Ishikawa (cell line): ENCODE results near the gene EAF1.
A peak's percentile ranks its signal among the peaks of the same experiment; 100 is the strongest.

Experiments used
- EP300 ChIP-seq: IDR thresholded peaks from 2 replicates; pipeline ENCODE4 v1.6.1; 2012; ENCODE audit warnings: borderline replicate concordance
- FOXM1 ChIP-seq: IDR thresholded peaks from 2 replicates; pipeline ENCODE4 v1.6.1; 2012; ENCODE audit warnings: low read depth, borderline replicate concordance
- RAD21 ChIP-seq: IDR thresholded peaks from 2 replicates; pipeline ENCODE4 v1.6.1; 2012; ENCODE audit warnings: low read depth
- REST ChIP-seq: IDR thresholded peaks from 2 replicates; pipeline ENCODE4 v1.6.1; 2012; ENCODE audit warnings: low read depth, mild to moderate bottlenecking

DNA sequence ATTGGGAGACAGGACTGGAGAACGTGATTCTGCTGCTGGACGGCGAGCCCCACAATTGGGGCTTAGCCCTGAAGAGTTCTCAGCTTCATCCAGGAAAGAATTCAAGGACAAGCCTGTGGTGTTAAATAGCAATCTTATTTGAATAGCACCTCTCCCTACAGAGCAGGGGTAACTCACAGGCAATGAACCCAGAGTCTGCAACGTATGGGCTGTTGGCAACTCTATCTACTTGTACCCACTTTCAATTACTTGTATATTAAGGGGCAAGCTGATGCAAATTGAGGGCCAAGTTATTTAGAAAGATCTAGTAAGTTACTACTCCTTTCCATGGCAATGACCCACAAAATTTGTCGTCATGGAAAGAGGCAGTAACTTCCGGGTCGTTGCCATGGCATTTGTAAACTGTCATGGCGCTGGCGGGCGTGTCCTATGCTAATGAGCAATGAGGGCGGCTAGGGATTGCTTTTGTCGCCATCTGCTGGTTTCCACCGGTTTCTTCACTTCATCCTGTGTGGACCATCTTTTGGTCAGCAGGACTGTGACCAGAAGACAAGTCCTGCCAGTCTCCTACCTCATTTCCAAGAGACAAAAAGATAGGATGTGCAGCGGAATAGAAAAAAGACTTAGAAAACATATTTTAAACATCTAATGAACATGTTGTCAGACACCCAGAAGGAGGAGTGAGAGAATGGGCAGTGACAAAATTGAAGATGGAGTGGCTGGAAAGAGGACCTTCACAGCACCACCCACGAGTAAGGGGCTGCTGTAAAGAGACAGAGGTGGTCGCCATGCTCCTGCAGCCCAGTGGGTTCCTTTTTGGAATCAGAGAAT lies 49.2 kb upstream of the EAF1 start:
- TF ChIP-seq REST (no peak), FOXM1 (peak; percentile 64; the same call in 1 of the 2 replicates), EP300 (no peak), RAD21 (peak; percentile 95)
